ENCODE results near the gene PDE9A. TPM values are rescaled to one million over a fixed set of nuclear protein-coding genes. Genes with fewer than 3 reads are reported as not detected.

PDE9A gene
- total RNA-seq, 1 experiment from 2014 or later, result 14.9 TPM

GRCh38 chr21:42750737-42751530 lies 97.5 kb downstream of the PDE9A start:
- no peak overlapping the region for H3K27ac ChIP-seq
- no peaks in the 10 kb centered on the region for H3K36me3 ChIP-seq
- H3K4me3 ChIP-seq, result no peak overlapping the region
- H3K4me1 ChIP-seq, result peaks cover 4% of the 10 kb centered on the region
- H3K9me3 ChIP-seq (replicated peaks), result no peaks in the 10 kb centered on the region
- no peak for DNase-seq
- no peaks in the 10 kb centered on the region for H3K27me3 ChIP-seq

GRCh38 chr21:42751866-42752265 lies 98.4 kb downstream of the PDE9A start:
- no peak overlapping the region for H3K4me3 ChIP-seq
- H3K9me3 ChIP-seq (replicated peaks), result no peaks in the 10 kb centered on the region
- H3K4me1 ChIP-seq, result peaks cover 4% of the 10 kb centered on the region
- no peaks in the 10 kb centered on the region for H3K36me3 ChIP-seq
- H3K27ac ChIP-seq, result no peak overlapping the region
- H3K27me3 ChIP-seq, result no peaks in the 10 kb centered on the region
- no peak for DNase-seq

- Histone ChIP-seq H3K36me3 (no peaks in the 10 kb centered on the region), H3K9me3 (replicated peaks) (no peaks in the 10 kb centered on the region), H3K4me3 (no peak overlapping the region), H3K4me1 (peaks cover 2% of the 10 kb centered on the region), H3K27ac (no peak overlapping the region), H3K27me3 (no peaks in the 10 kb centered on the region)
- no peak for DNase-seq
These were observed 100.4 kb downstream of the PDE9A start for GRCh38 chr21:42753804-42754203.

GRCh38 chr21:42754270-42754933 lies 101.0 kb downstream of the PDE9A start:
- H3K36me3 ChIP-seq, result no peaks in the 10 kb centered on the region
- H3K4me3 ChIP-seq, result no peak overlapping the region
- no peaks in the 10 kb centered on the region for H3K9me3 ChIP-seq (replicated peaks)
- no peak overlapping the region for H3K27ac ChIP-seq
- no peak for DNase-seq
- H3K27me3 ChIP-seq, result no peaks in the 10 kb centered on the region
- no peaks in the 10 kb centered on the region; the same call in 1 of the 2 replicates for H3K4me1 ChIP-seq

- DNase-seq, result no peak
- Histone ChIP-seq H3K9me3 (replicated peaks) (no peaks in the 10 kb centered on the region), H3K27ac (no peak overlapping the region), H3K4me3 (no peak overlapping the region), H3K27me3 (no peaks in the 10 kb centered on the region), H3K36me3 (no peaks in the 10 kb centered on the region), H3K4me1 (no peaks in the 10 kb centered on the region)
These were observed 101.7 kb downstream of the PDE9A start for GRCh38 chr21:42755031-42755665.

- Histone ChIP-seq H3K4me1 (no peaks in the 10 kb centered on the region), H3K9me3 (replicated peaks) (no peaks in the 10 kb centered on the region), H3K27ac (no peak overlapping the region), H3K36me3 (no peaks in the 10 kb centered on the region), H3K4me3 (no peak overlapping the region), H3K27me3 (no peaks in the 10 kb centered on the region)
- DNase-seq, result no peak
These were observed 102.6 kb downstream of the PDE9A start for GRCh38 chr21:42755766-42756579.

- no peak overlapping the region for H3K27ac ChIP-seq
- no peaks in the 10 kb centered on the region for H3K27me3 ChIP-seq
- no peaks in the 10 kb centered on the region for H3K36me3 ChIP-seq
- H3K9me3 ChIP-seq (replicated peaks), result no peaks in the 10 kb centered on the region
- H3K4me3 ChIP-seq, result no peak overlapping the region
- no peak for DNase-seq
- H3K4me1 ChIP-seq, result no peaks in the 10 kb centered on the region
These were observed 103.3 kb downstream of the PDE9A start for GRCh38 chr21:42756580-42757250.

- H3K27ac ChIP-seq, result no peak overlapping the region
- no peak for DNase-seq
- H3K27me3 ChIP-seq, result no peaks in the 10 kb centered on the region
- no peaks in the 10 kb centered on the region for H3K4me1 ChIP-seq
- no peak overlapping the region for H3K4me3 ChIP-seq
- H3K36me3 ChIP-seq, result no peaks in the 10 kb centered on the region
- H3K9me3 ChIP-seq (replicated peaks), result no peaks in the 10 kb centered on the region
These were observed 104.0 kb downstream of the PDE9A start for GRCh38 chr21:42757422-42757821.

- no peaks in the 10 kb centered on the region for H3K36me3 ChIP-seq
- H3K27ac ChIP-seq, result no peak overlapping the region
- H3K27me3 ChIP-seq, result no peaks in the 10 kb centered on the region
- H3K4me1 ChIP-seq, result no peaks in the 10 kb centered on the region
- H3K4me3 ChIP-seq, result no peak overlapping the region
- no peaks in the 10 kb centered on the region for H3K9me3 ChIP-seq (replicated peaks)
- DNase-seq, result no peak
These were observed 104.6 kb downstream of the PDE9A start for GRCh38 chr21:42757826-42758655.

- Histone ChIP-seq H3K4me1 (no peaks in the 10 kb centered on the region), H3K27ac (no peak overlapping the region), H3K9me3 (replicated peaks) (no peaks in the 10 kb centered on the region), H3K4me3 (no peak overlapping the region), H3K36me3 (no peaks in the 10 kb centered on the region), H3K27me3 (no peaks in the 10 kb centered on the region)
- DNase-seq, result no peak
These were observed 105.5 kb downstream of the PDE9A start for GRCh38 chr21:42758721-42759593.

- no peak overlapping the region for H3K27ac ChIP-seq
- no peak for DNase-seq
- H3K4me3 ChIP-seq, result no peak overlapping the region
- H3K27me3 ChIP-seq, result no peaks in the 10 kb centered on the region
- no peaks in the 10 kb centered on the region for H3K36me3 ChIP-seq
- H3K4me1 ChIP-seq, result no peaks in the 10 kb centered on the region
- no peaks in the 10 kb centered on the region for H3K9me3 ChIP-seq (replicated peaks)
These were observed 106.1 kb downstream of the PDE9A start for GRCh38 chr21:42759594-42759927.

- no peaks in the 10 kb centered on the region for H3K4me1 ChIP-seq
- DNase-seq, result no peak
- H3K36me3 ChIP-seq, result no peaks in the 10 kb centered on the region
- no peak overlapping the region for H3K4me3 ChIP-seq
- no peaks in the 10 kb centered on the region for H3K27me3 ChIP-seq
- no peaks in the 10 kb centered on the region for H3K9me3 ChIP-seq (replicated peaks)
- no peak overlapping the region for H3K27ac ChIP-seq
These were observed 107.0 kb downstream of the PDE9A start for GRCh38 chr21:42760361-42760950.
